ENCODE data around the gene ACTG2.

ACTG2 gene

DNA sequence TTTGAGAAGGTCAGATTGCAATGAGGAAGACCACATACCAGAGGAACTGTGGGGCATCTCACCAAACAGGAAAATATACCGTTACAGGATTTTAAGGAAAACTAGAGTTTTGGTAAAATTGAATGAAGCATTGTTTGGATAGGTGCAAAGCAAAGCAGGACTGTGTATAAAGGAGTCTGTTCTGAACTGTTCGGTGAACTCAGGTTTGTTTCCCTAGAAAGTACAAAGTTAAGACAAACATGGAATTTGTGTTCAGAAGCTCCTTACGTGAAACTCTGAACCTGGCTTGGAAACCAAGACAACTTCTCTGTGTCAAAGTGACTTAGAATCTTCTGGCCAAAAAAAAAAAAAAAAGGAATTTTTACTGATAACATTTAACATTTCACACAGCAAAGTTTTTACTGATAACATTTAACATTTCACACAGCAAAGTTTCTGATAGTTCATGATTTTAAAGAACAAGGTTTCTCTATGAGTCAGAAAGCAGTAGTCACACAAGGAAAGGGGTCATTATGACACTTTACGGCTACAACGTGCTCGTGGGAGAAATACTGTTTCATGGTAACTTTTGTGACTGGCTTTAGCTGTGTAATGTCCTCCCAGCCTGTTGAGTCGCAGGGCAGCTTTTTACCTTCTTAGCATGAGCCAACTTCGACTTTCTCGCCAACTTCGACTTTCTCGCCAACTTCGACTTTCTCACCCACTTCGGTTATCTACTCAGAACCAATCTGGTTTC lies 70.7 kb downstream of the ACTG2 start:
- DNase-seq (ENCODE audit: low read depth in 4 of 4, low spot score in 1 of 4) = no peak

DNA sequence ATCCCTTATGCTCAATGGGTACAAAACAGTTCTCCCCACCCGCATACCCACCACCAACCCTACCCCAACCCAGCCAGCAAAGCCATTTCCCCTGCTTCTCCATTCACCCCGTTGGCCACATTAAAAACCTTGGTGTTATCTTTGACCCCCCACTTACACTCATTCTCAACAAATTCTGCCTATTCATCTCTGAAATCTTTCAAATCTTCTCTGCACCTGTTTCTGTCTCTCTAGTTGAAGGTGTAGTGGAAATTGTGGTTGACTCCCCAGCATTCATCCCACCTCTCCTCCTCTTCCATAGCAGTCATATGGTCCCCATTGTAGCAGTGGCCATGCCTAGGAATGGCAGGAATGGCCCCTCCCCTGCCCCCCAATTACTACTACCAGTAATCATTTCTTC lies 71.4 kb downstream of the ACTG2 start:
- DNase-seq (ENCODE audit: low read depth in 4 of 4, low spot score in 1 of 4) = no peak

DNA sequence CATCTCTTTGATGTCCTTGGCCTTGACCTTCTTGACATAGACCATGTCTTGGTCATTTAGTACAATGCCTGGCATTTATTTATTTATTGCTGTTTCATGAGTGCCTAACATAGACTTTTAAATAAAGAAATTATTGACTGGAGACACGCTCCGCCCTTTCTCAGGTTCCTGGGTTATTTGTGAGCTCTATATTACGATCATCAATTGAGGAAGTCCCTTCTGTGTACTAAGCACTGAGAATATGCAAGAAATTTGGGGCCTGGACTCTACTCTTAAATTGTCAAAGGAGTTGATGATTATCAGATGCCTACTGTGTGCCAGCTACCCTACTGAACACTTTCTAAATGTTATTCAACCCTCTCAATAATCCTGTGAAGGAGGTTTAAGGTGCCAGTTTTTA lies 72.2 kb downstream of the ACTG2 start:
- no peak for DNase-seq (ENCODE audit: low read depth in 4 of 4, low spot score in 1 of 4)

DNA sequence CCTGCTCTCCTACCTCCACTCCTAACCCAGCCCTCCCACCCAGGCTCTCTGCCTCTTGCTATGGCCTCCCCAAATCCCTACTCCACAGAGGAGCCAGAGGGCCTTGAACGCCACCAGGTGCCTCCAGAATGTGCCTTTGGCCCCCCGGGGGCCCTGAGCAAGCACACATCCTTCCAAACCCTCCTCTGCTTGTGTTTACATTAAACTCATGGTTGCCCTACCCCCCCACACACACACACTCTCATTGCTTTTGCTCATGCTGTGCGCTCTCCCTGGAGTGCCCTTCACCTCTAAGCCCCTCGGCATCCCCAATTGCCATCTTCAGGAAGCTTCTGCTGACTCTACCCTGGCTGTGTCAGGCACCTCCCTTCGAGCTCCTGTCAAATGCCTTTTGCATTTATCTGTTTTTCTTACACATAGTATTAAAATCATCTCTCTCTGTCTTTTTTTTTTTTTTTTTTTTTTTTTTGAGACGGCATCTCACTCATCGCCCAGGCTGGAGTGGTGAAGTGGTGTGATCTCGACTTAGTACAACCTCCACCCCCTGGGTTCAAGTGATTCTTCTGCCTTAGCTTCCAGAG lies 75.6 kb downstream of the ACTG2 start:
- no peak for DNase-seq (ENCODE audit: low read depth in 4 of 4, low spot score in 1 of 4)

DNA sequence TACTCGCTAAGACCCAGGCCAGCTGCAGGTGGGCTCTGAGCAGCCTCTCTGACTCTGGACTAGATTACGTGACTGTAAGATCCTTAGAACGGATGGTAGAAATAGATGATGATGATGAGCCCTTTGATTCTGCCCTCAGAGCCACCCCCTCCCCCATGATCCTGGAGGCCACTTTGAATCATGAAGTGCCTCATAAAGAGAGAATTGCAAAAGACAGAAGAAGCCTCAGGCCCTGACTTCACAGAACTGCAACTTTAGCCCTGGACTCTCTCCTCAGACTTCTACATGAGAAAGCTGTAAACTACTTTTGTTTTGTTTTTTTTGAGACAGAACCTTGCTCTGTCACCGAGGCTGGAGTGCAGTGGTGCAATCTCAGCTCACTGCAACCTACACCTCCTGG lies 76.5 kb downstream of the ACTG2 start:
- DNase-seq (ENCODE audit: low read depth in 4 of 4, low spot score in 1 of 4) = no peak
